ENCODE data around the gene ILDR1. TPM values are rescaled to one million over a fixed set of nuclear protein-coding genes. Genes with fewer than 3 reads are reported as not detected.
"Not testable (repeated sequence)": the region's sequence is repeated elsewhere in the genome, so short reads cannot be mapped to it uniquely, and the experiment has no call there.

Gene ILDR1
- total RNA-seq, 1 donor from 2014 or later, result not detected

- H3K36me3 Mint-ChIP-seq (ENCODE audit: low read depth), result no peaks in the 10 kb centered on the region
- H3K9me3 Mint-ChIP-seq, result peaks cover 3% of the 10 kb centered on the region
- H3K27me3 Mint-ChIP-seq (ENCODE audit: low read depth), result no peaks in the 10 kb centered on the region
- H3K4me1 Mint-ChIP-seq, result no peaks in the 10 kb centered on the region
- H3K4me3 Mint-ChIP-seq, result no peak overlapping the region
- no peak for TF ChIP-seq CTCF (conservative IDR thresholded peaks at IDR 0.05)
- H3K27ac Mint-ChIP-seq (ENCODE audit: unreplicated experiment), result no peak overlapping the region
- no peak for DNase-seq (ENCODE audit: low read depth, low spot score)
Observed at GRCh38 chr3:121951291-121951919, 70.6 kb downstream of the ILDR1 start.

GRCh38 chr3:121948641-121949040, 73.4 kb downstream of the ILDR1 start:
- no peaks in the 10 kb centered on the region for H3K9me3 Mint-ChIP-seq
- H3K4me1 Mint-ChIP-seq, result no peaks in the 10 kb centered on the region
- no peak overlapping the region for H3K4me3 Mint-ChIP-seq
- H3K27me3 Mint-ChIP-seq (ENCODE audit: low read depth), result no peaks in the 10 kb centered on the region
- no peak for TF ChIP-seq CTCF (conservative IDR thresholded peaks at IDR 0.05)
- H3K36me3 Mint-ChIP-seq (ENCODE audit: low read depth), result no peaks in the 10 kb centered on the region
- H3K27ac Mint-ChIP-seq (ENCODE audit: unreplicated experiment), result no peak overlapping the region
- no peak for DNase-seq (ENCODE audit: low read depth, low spot score)

- Mint-ChIP-seq H3K4me1 (no peaks in the 10 kb centered on the region), H3K4me3 (no peak overlapping the region), H3K36me3 (ENCODE audit: low read depth) (peaks cover 4% of the 10 kb centered on the region), H3K27ac (ENCODE audit: unreplicated experiment) (no peak overlapping the region), H3K27me3 (ENCODE audit: low read depth) (no peaks in the 10 kb centered on the region), H3K9me3 (no peaks in the 10 kb centered on the region)
- no peak for TF ChIP-seq CTCF (conservative IDR thresholded peaks at IDR 0.05)
- no peak for DNase-seq (ENCODE audit: low read depth, low spot score)
Observed at GRCh38 chr3:121943431-121943830, 78.6 kb downstream of the ILDR1 start.

- TF ChIP-seq CTCF (conservative IDR thresholded peaks at IDR 0.05), result no peak
- no peak for DNase-seq (ENCODE audit: low read depth, low spot score)
- Mint-ChIP-seq H3K36me3 (ENCODE audit: low read depth) (peaks cover 4% of the 10 kb centered on the region), H3K4me1 (no peaks in the 10 kb centered on the region), H3K4me3 (no peak overlapping the region), H3K9me3 (no peaks in the 10 kb centered on the region), H3K27ac (ENCODE audit: unreplicated experiment) (no peak overlapping the region), H3K27me3 (ENCODE audit: low read depth) (no peaks in the 10 kb centered on the region)
Observed at GRCh38 chr3:121942116-121942786, 79.8 kb downstream of the ILDR1 start.

GRCh38 chr3:121941592-121941991, 80.5 kb downstream of the ILDR1 start:
- Mint-ChIP-seq H3K27ac (ENCODE audit: unreplicated experiment) (no peak overlapping the region), H3K9me3 (no peaks in the 10 kb centered on the region), H3K36me3 (ENCODE audit: low read depth) (peaks cover 4% of the 10 kb centered on the region), H3K4me3 (no peak overlapping the region), H3K27me3 (ENCODE audit: low read depth) (no peaks in the 10 kb centered on the region), H3K4me1 (no peaks in the 10 kb centered on the region)
- no peak for TF ChIP-seq CTCF (conservative IDR thresholded peaks at IDR 0.05)
- DNase-seq (ENCODE audit: low read depth, low spot score), result no peak

- H3K27ac Mint-ChIP-seq (ENCODE audit: unreplicated experiment); DNase-seq (ENCODE audit: low read depth, low spot score); H3K4me1 Mint-ChIP-seq; H3K4me3 Mint-ChIP-seq; H3K27me3 Mint-ChIP-seq (ENCODE audit: low read depth); H3K9me3 Mint-ChIP-seq; H3K36me3 Mint-ChIP-seq (ENCODE audit: low read depth): not testable (repeated sequence)
Observed at GRCh38 chr3:121938141-121938855, 83.7 kb downstream of the ILDR1 start.

Measured in neural crest cell (in vitro differentiated cells).